CD4-positive, alpha-beta T cell treated with Interleukin-21 for 1 hour (primary cell): ENCODE results near the gene CFAP20.
A peak's percentile ranks its signal among the peaks of the same experiment; 100 is the strongest.

ENCODE experiments used
- DNase-seq: peaks from one replicate; pipeline ENCODE4 v3.0.0-alpha.2; 2020

Gene CFAP20

GRCh38 chr16:58129097-58129936 lies at the start of gene CFAP20:
CFAP20 (minus strand) TSS chr16:58129381; CDS start chr16:58129115, 266 bp downstream.
- DNase-seq, result peak; percentile 98

- DNase-seq, result peak; percentile 10
Observed at GRCh38 chr16:58177353-58177710, 48.2 kb upstream of the CFAP20 start.

GRCh38 chr16:58176608-58177352 lies 47.6 kb upstream of the CFAP20 start:
- DNase-seq, result peak; percentile 7

- no peak for DNase-seq
Observed at GRCh38 chr16:58170223-58170622, 41.0 kb upstream of the CFAP20 start.

- no peak for DNase-seq
Observed at GRCh38 chr16:58160855-58161254, 31.7 kb upstream of the CFAP20 start.

- DNase-seq, result no peak
Observed at GRCh38 chr16:58158725-58159124, 29.5 kb upstream of the CFAP20 start.

- no peak for DNase-seq
Observed at GRCh38 chr16:58157951-58158540, 28.9 kb upstream of the CFAP20 start.

- DNase-seq, result no peak
Observed at GRCh38 chr16:58157239-58157638, 28.1 kb upstream of the CFAP20 start.

GRCh38 chr16:58155839-58156238 lies 26.7 kb upstream of the CFAP20 start:
- DNase-seq, result no peak

- DNase-seq, result no peak
Observed at GRCh38 chr16:58154345-58154744, 25.2 kb upstream of the CFAP20 start.

- no peak for DNase-seq
Observed at GRCh38 chr16:58152246-58152868, 23.2 kb upstream of the CFAP20 start.

GRCh38 chr16:58148526-58148925 lies 19.3 kb upstream of the CFAP20 start:
- DNase-seq, result no peak

GRCh38 chr16:58148099-58148498 lies 18.9 kb upstream of the CFAP20 start:
- no peak for DNase-seq

GRCh38 chr16:58138852-58139251 lies 9.7 kb upstream of the CFAP20 start:
- DNase-seq, result no peak

- no peak for DNase-seq
Observed at GRCh38 chr16:58137581-58137980, 8.4 kb upstream of the CFAP20 start.

- no peak for DNase-seq
Observed at GRCh38 chr16:58128711-58129096, 477 bp downstream of the CFAP20 start.

GRCh38 chr16:58128181-58128631 lies 975 bp downstream of the CFAP20 start:
- DNase-seq, result no peak

- DNase-seq, result peak; percentile 27
Observed at GRCh38 chr16:58127634-58128033, 1.5 kb downstream of the CFAP20 start.

- peak; percentile 81 for DNase-seq
Observed at GRCh38 chr16:58127033-58127556, 2.1 kb downstream of the CFAP20 start.

GRCh38 chr16:58126451-58126961 lies 2.7 kb downstream of the CFAP20 start:
- no peak for DNase-seq

GRCh38 chr16:58125781-58126335 lies 3.3 kb downstream of the CFAP20 start:
- DNase-seq, result no peak

- DNase-seq, result no peak
Observed at GRCh38 chr16:58125041-58125440, 4.1 kb downstream of the CFAP20 start.

GRCh38 chr16:58124601-58124915 lies 4.6 kb downstream of the CFAP20 start:
- DNase-seq, result no peak
